GM12878 (cell line): ENCODE data around the gene ALOX12B. TPM values are rescaled to one million over a fixed set of nuclear protein-coding genes. Genes with fewer than 3 reads are reported as not detected.

Experiments
- ATAC-seq: fragments of 200-7000 bp; cut with Tn5 transposase; 3 replicates; pipeline ENCODE4 v1.9.1; 2020; ENCODE audit warnings: mild to moderate bottlenecking, moderate library complexity
- BruUV-seq: library from RNA; stranded (reverse); fragments of 400-500 nt; replicated peaks from 2 replicates; lab custom pipeline; 2021; lab: Mats Ljungman, UMichigan
- CTCF ChIA-PET: fragments of 300-600 bp; sonication (Branson Sonifier 250); formaldehyde crosslinking; extraction: SDS; loops from one replicate; lab custom pipeline; 2021; ENCODE audit warnings: inconsistent platforms; lab: Yijun Ruan, JAX
- POLR2A ChIA-PET: fragments of 350-600 bp; formaldehyde crosslinking; extraction: SDS; loops from one replicate; lab custom pipeline; 2021; ENCODE audit warnings: inconsistent platforms; lab: Charles Lee
- RAD21 ChIA-PET: fragments of 300-600 bp; sonication (Branson Sonifier 250); formaldehyde crosslinking; loops from one replicate; lab custom pipeline; 2023; ENCODE audit warnings: antibody characterized with exemption; ENCODE audit not compliant: unreplicated experiment; lab: Charles Lee
- SMC1A ChIA-PET: fragments of 300-600 bp; sonication (Branson Sonifier 250); formaldehyde crosslinking; loops from one replicate; lab custom pipeline; 2023; ENCODE audit not compliant: unreplicated experiment, uncharacterized antibody; lab: Charles Lee
- DNase-seq: peaks from one replicate; pipeline ENCODE4 v3.0.0-alpha.2; 2011; ENCODE audit warnings: low read depth, low spot score
- FAIRE-seq: peaks from 3 replicates; lab custom pipeline; 2011; peaks lifted over from hg19 to GRCh38; lab: Jason Lieb, UNC
- H2AFZ ChIP-seq: 2 replicates; pipeline ENCODE4 v1.6.0; 2011; ENCODE audit warnings: low read depth, low read length, control low read depth; ENCODE audit not compliant: control insufficient read depth
- H3K27ac ChIP-seq: 2 replicates; pipeline ENCODE4 v1.5.1; 2011; ENCODE audit warnings: control low read depth; ENCODE audit not compliant: control insufficient read depth, insufficient read depth
- H3K27me3 ChIP-seq, 2 experiments: replicated peaks in 1 of 2; 2 replicates each; pipeline versions ENCODE4 v1.6.0 to v1.6.1; 2011; ENCODE audit warnings: low read length in 1 of 2; ENCODE audit not compliant: control insufficient read depth in 2 of 2, insufficient read depth in 2 of 2
- H3K36me3 ChIP-seq, 2 experiments: 2 replicates each; pipeline ENCODE4 v1.5.1; 2011; ENCODE audit warnings: low read length in 1 of 2; ENCODE audit not compliant: control insufficient read depth in 2 of 2, insufficient read depth in 2 of 2
- H3K4me1 ChIP-seq: 2 replicates; pipeline ENCODE4 v1.6.1; 2011; ENCODE audit warnings: mild to moderate bottlenecking, low read length, moderate library complexity, mixed read lengths; ENCODE audit not compliant: control insufficient read depth, insufficient read depth
- H3K4me2 ChIP-seq: 2 replicates; pipeline ENCODE4 v1.6.0; 2011; ENCODE audit warnings: control low read depth; ENCODE audit not compliant: control insufficient read depth, insufficient read depth
- H3K4me3 ChIP-seq: fragments of 200-600 bp; sonication (generic); 2 replicates; pipeline ENCODE4 v1.5.1; 2016
- H3K79me2 ChIP-seq: 2 replicates; pipeline ENCODE4 v1.6.0; 2011; ENCODE audit warnings: low read length; ENCODE audit not compliant: control insufficient read depth, insufficient read depth
- H3K9ac ChIP-seq: 2 replicates; pipeline ENCODE4 v1.8.0; 2011; ENCODE audit warnings: low read length, control low read depth, mixed read lengths; ENCODE audit not compliant: control insufficient read depth, insufficient read depth
- H3K9me3 ChIP-seq: replicated peaks from 3 replicates; pipeline ENCODE4 v1.5.1; 2011; ENCODE audit warnings: mild to moderate bottlenecking, low read length; ENCODE audit not compliant: control insufficient read depth, insufficient read depth
- H4K20me1 ChIP-seq: 2 replicates; pipeline ENCODE4 v1.6.0; 2011; ENCODE audit not compliant: control insufficient read depth, insufficient read depth
- ATF7 ChIP-seq: fragments of 450-650 bp; IDR thresholded peaks from 2 replicates; pipeline ENCODE4 v1.6.1; 2016; ENCODE audit warnings: low read depth, mild to moderate bottlenecking
- CBFB ChIP-seq: IDR thresholded peaks from 2 replicates; pipeline ENCODE4 v1.6.1; 2016; ENCODE audit warnings: antibody characterized with exemption, low read depth
- GABPA ChIP-seq: IDR thresholded peaks from 2 replicates; pipeline ENCODE4 v1.6.1; 2014; ENCODE audit warnings: antibody characterized with exemption, low read depth, mild to moderate bottlenecking, inconsistent platforms
- IKZF2 ChIP-seq, 2 experiments: fragments of 450-650 bp; IDR thresholded peaks; 2 replicates each; pipeline ENCODE4 v1.6.1; 2017; ENCODE audit warnings: mild to moderate bottlenecking in 2 of 2, moderate library complexity in 2 of 2
- IRF4 ChIP-seq: IDR thresholded peaks from 2 replicates; pipeline ENCODE4 v1.6.1; 2011; ENCODE audit warnings: low read depth, low read length
- LARP7 ChIP-seq: fragments of 450-650 bp; IDR thresholded peaks from 2 replicates; pipeline ENCODE4 v1.6.1; 2017; ENCODE audit warnings: mild to moderate bottlenecking
- NBN ChIP-seq: fragments of 450-650 bp; IDR thresholded peaks from 2 replicates; pipeline ENCODE4 v1.6.1; 2016
- POLR2A ChIP-seq: IDR thresholded peaks from 2 replicates; pipeline ENCODE4 v1.6.1; 2011; ENCODE audit warnings: low read depth, mild to moderate bottlenecking, low read length
- SIX5 ChIP-seq: IDR thresholded peaks from 2 replicates; pipeline ENCODE4 v1.6.1; 2011; ENCODE audit warnings: mild to moderate bottlenecking, low read depth, low read length, moderate library complexity; ENCODE audit not compliant: severe bottlenecking
- SMC3 ChIP-seq: IDR thresholded peaks from 2 replicates; pipeline ENCODE4 v1.6.1; 2011; ENCODE audit warnings: low read length, improper control_type of control experiment, borderline replicate concordance
- TCF3 ChIP-seq: IDR thresholded peaks from 2 replicates; pipeline ENCODE4 v1.6.1; 2012; ENCODE audit warnings: low read depth, mild to moderate bottlenecking, low read length, borderline replicate concordance; ENCODE audit not compliant: insufficient read depth
- YBX1 ChIP-seq: fragments of 450-650 bp; IDR thresholded peaks from 2 replicates; pipeline ENCODE4 v1.6.1; 2016; ENCODE audit warnings: antibody characterized with exemption
- ZBTB11 ChIP-seq: fragments of 450-650 bp; formaldehyde crosslinking; IDR thresholded peaks from 2 replicates; pipeline ENCODE4 v1.5.0; 2022; ENCODE audit warnings: mild to moderate bottlenecking, missing genetic modification characterization
- ZBTB33 ChIP-seq: fragments of 450-650 bp; IDR thresholded peaks from 2 replicates; pipeline ENCODE4 v1.6.1; 2017; ENCODE audit warnings: mild to moderate bottlenecking
- WGBS: methylation state at CpG from one replicate; pipeline ENCODE4 v1.1.6; 2016; ENCODE audit warnings: low lambda C conversion rate; ENCODE audit not compliant: insufficient replicate concordance, insufficient coverage; ENCODE audit errors: missing lambda C conversion rate; 5-methylcytosine and 5-hydroxymethylcytosine counted together
- in situ Hi-C: fragments of 300-500 bp; cut with MboI; formaldehyde crosslinking; loops from 9 replicates; pipeline ENCODE4 v1.14.3; 2018; ENCODE audit warnings: mixed read lengths
- intact Hi-C: fragments of 100-400 bp; cut with micrococcal nuclease; formaldehyde crosslinking; loops from one replicate; pipeline ENCODE4 v1.14.2; 2022; ENCODE audit not compliant: unreplicated experiment
- polyA plus RNA-seq, 11 experiments: library from polyadenylated mRNA; depleted of rRNA in 4 of 11; unstranded in 6 of 11; stranded (reverse) in 5 of 11; fragments of >200 nt; fragmentation: Nextera tagmentation in 4 of 11; fragmentation: Illumina TruSeq in 1 of 11; extraction: Ambion mirVana in 4 of 11; extraction: Trizol in 1 of 11; gene quantifications; 1 replicate in 1 of 11; 2 replicates in 10 of 11; pipeline versions ENCODE4 v1.2.1 to v1.2.3, GENCODE V29; 2011 to 2016; ENCODE audit warnings: inconsistent platforms in 2 of 11, missing spikeins in 2 of 11, low read depth in 1 of 11
- total RNA-seq, 4 experiments: library from RNA; depleted of rRNA in 3 of 4; stranded (reverse); fragments of >200 nt in 3 of 4; fragmentation: Illumina TruSeq in 1 of 4; extraction: Trizol in 1 of 4; gene quantifications; 2 replicates each; pipeline versions ENCODE4 v1.2.1 to v1.2.3, GENCODE V29; 2013 to 2021
- TF ChIP-seq, protein P1 (sequence below): IDR thresholded peaks from 2 replicates; pipeline ENCODE4 v1.6.1; 2012; ENCODE audit warnings: mild to moderate bottlenecking, low read depth, low read length

The ALOX12B gene
- total and polyA plus RNA-seq, 10 of the 15 experiments (the other 5 are each of a cell fraction or from before 2014, with no cell fraction given), result 0.17 to 0.54 TPM; not detected in 8

- TF ChIP-seq, protein P1, sequence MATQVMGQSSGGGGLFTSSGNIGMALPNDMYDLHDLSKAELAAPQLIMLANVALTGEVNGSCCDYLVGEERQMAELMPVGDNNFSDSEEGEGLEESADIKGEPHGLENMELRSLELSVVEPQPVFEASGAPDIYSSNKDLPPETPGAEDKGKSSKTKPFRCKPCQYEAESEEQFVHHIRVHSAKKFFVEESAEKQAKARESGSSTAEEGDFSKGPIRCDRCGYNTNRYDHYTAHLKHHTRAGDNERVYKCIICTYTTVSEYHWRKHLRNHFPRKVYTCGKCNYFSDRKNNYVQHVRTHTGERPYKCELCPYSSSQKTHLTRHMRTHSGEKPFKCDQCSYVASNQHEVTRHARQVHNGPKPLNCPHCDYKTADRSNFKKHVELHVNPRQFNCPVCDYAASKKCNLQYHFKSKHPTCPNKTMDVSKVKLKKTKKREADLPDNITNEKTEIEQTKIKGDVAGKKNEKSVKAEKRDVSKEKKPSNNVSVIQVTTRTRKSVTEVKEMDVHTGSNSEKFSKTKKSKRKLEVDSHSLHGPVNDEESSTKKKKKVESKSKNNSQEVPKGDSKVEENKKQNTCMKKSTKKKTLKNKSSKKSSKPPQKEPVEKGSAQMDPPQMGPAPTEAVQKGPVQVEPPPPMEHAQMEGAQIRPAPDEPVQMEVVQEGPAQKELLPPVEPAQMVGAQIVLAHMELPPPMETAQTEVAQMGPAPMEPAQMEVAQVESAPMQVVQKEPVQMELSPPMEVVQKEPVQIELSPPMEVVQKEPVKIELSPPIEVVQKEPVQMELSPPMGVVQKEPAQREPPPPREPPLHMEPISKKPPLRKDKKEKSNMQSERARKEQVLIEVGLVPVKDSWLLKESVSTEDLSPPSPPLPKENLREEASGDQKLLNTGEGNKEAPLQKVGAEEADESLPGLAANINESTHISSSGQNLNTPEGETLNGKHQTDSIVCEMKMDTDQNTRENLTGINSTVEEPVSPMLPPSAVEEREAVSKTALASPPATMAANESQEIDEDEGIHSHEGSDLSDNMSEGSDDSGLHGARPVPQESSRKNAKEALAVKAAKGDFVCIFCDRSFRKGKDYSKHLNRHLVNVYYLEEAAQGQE, result no peak
- TF ChIP-seq GABPA (no peak), CBFB (no peak), IRF4 (no peak), SMC3 (no peak), NBN (no peak)
These were observed 3.6 kb upstream of the ALOX12B start (continued) for GRCh38 chr17:8091033-8091687.

DNA sequence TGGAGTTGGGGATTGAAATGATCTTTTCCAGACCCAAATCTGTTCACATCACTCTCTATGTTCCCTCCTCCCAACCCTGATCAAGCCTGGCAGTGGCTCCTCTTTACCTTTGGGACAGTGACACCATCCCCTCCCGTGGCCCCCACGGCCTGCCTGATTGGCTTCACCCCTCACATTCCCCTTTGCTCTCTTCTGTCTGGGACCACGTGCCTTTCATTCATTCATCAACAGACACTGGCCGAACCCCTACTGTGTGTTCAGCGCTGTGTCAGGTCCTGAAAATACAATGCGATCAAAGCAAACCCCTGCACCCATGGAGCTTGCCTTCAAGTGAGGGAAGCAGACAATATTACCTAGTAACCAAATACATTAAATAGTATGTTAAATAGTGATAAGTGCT is 2.2 kb upstream of the ALOX12B start:
- ChIA-PET CTCF (interaction anchor here (1.3 to 9.2 kb wide), 8 partner anchors 10 to 248 kb away, joined by 4 to 189 read pairs (median 50); partner anchors contain the start of gene ALOXE3), POLR2A (interaction anchor here (1.2 to 1.4 kb wide), 4 partner anchors 16 to 83 kb away, joined by 3 to 7 read pairs (median 4); no protein-coding TSS in a partner anchor), RAD21 (interaction anchor here (1.2 kb wide), 2 partner anchors 12 to 69 kb away, joined by 3 to 4 read pairs; no protein-coding TSS in a partner anchor), SMC1A (interaction anchor here (1.8 kb wide), 1 partner anchor 16 kb away, joined by 7 read pairs; no protein-coding TSS in a partner anchor)
- no peak for FAIRE-seq
- Histone ChIP-seq H3K4me2 (no peak overlapping the region), H3K4me3 (no peak overlapping the region), H3K9me3 (no peaks in the 10 kb centered on the region; the same call in 2 of the 3 replicates), H3K36me3 (no peaks in the 10 kb centered on the region), H3K79me2 (no peaks in the 10 kb centered on the region), H2AFZ (no peak overlapping the region), H3K27me3 (peaks cover 0 to 3% of the 10 kb centered on the region in 2 experiments; a peak in 2 of 4 replicates), H3K27ac (no peak overlapping the region), H4K20me1 (no peaks in the 10 kb centered on the region), H3K9ac (no peak overlapping the region), H3K4me1 (peaks cover 8% of the 10 kb centered on the region)
- in situ Hi-C loops (no loop called here), intact Hi-C loops (no loop called here)
- no peak for DNase-seq
- ATAC-seq, result no peak
- WGBS, result 47% methylated on average over 6 of the region's 6 CpGs
- no TSS peak for BruUV-seq
- TF ChIP-seq ZBTB33 (no peak), IKZF2 (IDR thresholded peaks at IDR 0.05) (no peak), ZBTB11 (CRISPR knock-in tag) (no peak), YBX1 (no peak), ATF7 (no peak), POLR2A (no peak), LARP7 (no peak), SIX5 (no peak), TCF3 (no peak)
